ENCODE data around the gene CELF4.

DNA sequence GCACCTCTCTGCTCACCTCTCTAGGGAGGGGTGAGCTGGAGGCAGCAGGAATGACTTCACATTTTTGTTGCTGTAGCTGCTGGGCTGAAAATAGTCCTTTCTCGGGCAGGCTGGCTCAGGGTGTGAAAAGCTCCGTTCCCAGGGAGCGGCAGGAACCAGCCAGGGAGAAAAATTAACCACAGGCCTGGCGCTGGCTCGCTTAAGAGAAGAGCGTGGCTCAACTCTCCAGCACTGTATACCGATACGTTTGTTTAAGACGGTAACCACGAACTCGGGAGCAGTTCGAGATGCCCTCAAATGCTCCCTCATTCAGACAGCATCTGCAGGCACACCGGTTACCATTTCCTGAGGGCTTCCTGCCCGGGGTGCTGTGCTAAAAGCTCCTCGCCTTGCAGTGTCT lies 129.6 kb downstream of the CELF4 start:
- TF ChIP-seq CTCF (IDR thresholded peaks at IDR 0.05) (no peak), POLR2A (IDR thresholded peaks at IDR 0.05) (no peak)
